Erythroblast (primary cell): ENCODE data around the gene SH2D6.

Source experiments
- GATA1 ChIP-seq: IDR thresholded peaks from 2 replicates; pipeline ENCODE4 v1.6.1; 2011; ENCODE audit warnings: low read depth, mild to moderate bottlenecking, control low read depth, low read length, moderate library complexity
- POLR2A ChIP-seq: IDR thresholded peaks from 2 replicates; pipeline ENCODE4 v1.6.1; 2011; ENCODE audit warnings: mild to moderate bottlenecking, low read length

DNA sequence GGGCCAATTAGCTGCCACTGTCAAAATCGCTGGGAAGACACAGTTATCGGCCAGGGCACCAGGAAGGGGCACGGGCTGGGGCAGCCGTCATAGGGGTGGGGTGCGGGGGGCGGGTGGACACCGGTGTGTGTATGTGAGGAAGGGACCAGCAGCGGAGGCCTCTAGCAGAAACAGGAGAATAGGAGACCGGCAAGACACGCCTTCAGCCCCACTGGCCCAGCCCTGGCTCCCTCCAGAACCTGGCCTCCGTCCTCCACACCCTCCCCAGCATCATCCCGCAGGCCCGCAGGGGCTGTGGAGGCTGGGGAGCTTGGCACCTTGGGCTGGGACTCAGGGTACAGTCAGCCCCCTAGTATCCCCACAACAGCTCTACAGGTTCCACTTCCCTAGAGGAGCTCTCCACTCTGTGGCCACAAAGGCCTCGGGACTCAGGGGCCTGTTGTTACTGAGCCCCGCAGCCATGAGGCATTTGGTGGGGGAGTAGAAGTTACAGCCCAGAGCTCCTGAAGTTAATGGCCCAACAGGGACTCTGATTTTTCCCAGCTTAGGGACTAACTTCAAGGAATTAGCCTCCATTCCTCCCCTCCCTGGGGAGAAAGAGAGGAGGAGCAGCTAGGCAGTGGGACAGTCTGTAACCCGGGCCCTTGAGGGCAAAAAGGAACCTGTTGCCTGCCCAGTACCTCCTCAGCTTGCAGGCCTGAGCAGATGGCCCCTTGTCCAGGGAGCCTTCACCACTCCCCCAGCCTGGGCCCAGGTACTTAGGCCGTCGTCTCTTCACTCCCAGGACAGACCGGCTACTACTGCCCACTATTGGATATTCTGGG, 19.9 kb downstream of the SH2D6 start:
- TF ChIP-seq POLR2A (peak; percentile 32), GATA1 (no peak)
